H9 (cell line): ENCODE measurements around the gene CYRIA. TPM values are rescaled to one million over a fixed set of nuclear protein-coding genes. Genes with fewer than 3 reads are reported as not detected.
A peak's percentile ranks its signal among the peaks of the same experiment; 100 is the strongest.

Experiments used
- DNase-seq: peaks from one replicate; pipeline ENCODE4 v3.0.0-alpha.2; 2017
- H2AFZ ChIP-seq: one replicate; pipeline ENCODE4 v1.6.1; 2013; ENCODE audit warnings: mild to moderate bottlenecking, low read length, control low read depth, moderate library complexity
- H2AK5ac ChIP-seq: 2 replicates; pipeline ENCODE4 v1.6.1; 2013; ENCODE audit warnings: low read length, control low read depth, mixed read lengths; ENCODE audit not compliant: insufficient read length
- H2BK120ac ChIP-seq: one replicate; pipeline ENCODE4 v1.6.1; 2013; ENCODE audit warnings: low read depth, mild to moderate bottlenecking, low read length, control low read depth, inconsistent platforms; ENCODE audit not compliant: poor library complexity, severe bottlenecking
- H2BK12ac ChIP-seq: 2 replicates; pipeline ENCODE4 v1.6.1; 2013; ENCODE audit warnings: low read length, control low read depth, mixed read lengths, low read depth; ENCODE audit not compliant: insufficient read length
- H2BK15ac ChIP-seq: 2 replicates; pipeline ENCODE4 v1.6.1; 2013; ENCODE audit warnings: low read depth, low read length, control low read depth
- H2BK20ac ChIP-seq: one replicate; pipeline ENCODE4 v1.6.1; 2013; ENCODE audit warnings: low read depth, mild to moderate bottlenecking, low read length, control low read depth, inconsistent platforms; ENCODE audit not compliant: poor library complexity, severe bottlenecking
- H2BK5ac ChIP-seq: 2 replicates; pipeline ENCODE4 v1.6.1; 2013; ENCODE audit warnings: low read length, control low read depth, mixed read lengths; ENCODE audit not compliant: insufficient read length
- H3K14ac ChIP-seq: 2 replicates; pipeline ENCODE4 v1.6.1; 2013; ENCODE audit warnings: low read length, control low read depth; ENCODE audit not compliant: insufficient read depth
- H3K18ac ChIP-seq: 2 replicates; pipeline ENCODE4 v1.6.1; 2013; ENCODE audit warnings: low read depth, mild to moderate bottlenecking, mixed read lengths, low read length, control low read depth; ENCODE audit not compliant: insufficient read length
- H3K23ac ChIP-seq: 2 replicates; pipeline ENCODE4 v1.6.1; 2013; ENCODE audit warnings: low read length, control low read depth, mixed read lengths, low read depth; ENCODE audit not compliant: insufficient read length
- H3K23me2 ChIP-seq: 2 replicates; pipeline ENCODE4 v1.6.1; 2013; ENCODE audit warnings: low read depth, mild to moderate bottlenecking, mixed read lengths, low read length, control low read depth; ENCODE audit not compliant: insufficient read length, poor library complexity, severe bottlenecking
- H3K27ac ChIP-seq: 2 replicates; pipeline ENCODE4 v1.5.1; 2013; ENCODE audit warnings: low read length, control low read depth, mixed read lengths, low read depth; ENCODE audit not compliant: insufficient read length
- H3K27me3 ChIP-seq: 2 replicates; pipeline ENCODE4 v1.6.1; 2013; ENCODE audit warnings: low read length, control low read depth, inconsistent platforms; ENCODE audit not compliant: insufficient read depth
- H3K4ac ChIP-seq: 2 replicates; pipeline ENCODE4 v1.6.1; 2013; ENCODE audit warnings: low read depth, mild to moderate bottlenecking, control low read depth, inconsistent platforms, low read length, moderate library complexity
- H3K4me1 ChIP-seq: 2 replicates; pipeline ENCODE4 v1.6.1; 2013; ENCODE audit warnings: low read length, control low read depth, inconsistent platforms; ENCODE audit not compliant: insufficient read depth
- H3K4me2 ChIP-seq: 2 replicates; pipeline ENCODE4 v1.6.1; 2013; ENCODE audit warnings: low read length, control low read depth, mixed read lengths; ENCODE audit not compliant: insufficient read length, insufficient read depth
- H3K56ac ChIP-seq: 2 replicates; pipeline ENCODE4 v1.6.1; 2013; ENCODE audit warnings: low read depth, mild to moderate bottlenecking, mixed read lengths, low read length, control low read depth; ENCODE audit not compliant: insufficient read length
- H3K79me1 ChIP-seq: 2 replicates; pipeline ENCODE4 v1.6.1; 2013; ENCODE audit warnings: low read depth, mild to moderate bottlenecking, moderate library complexity, low read length, control low read depth, inconsistent platforms; ENCODE audit not compliant: insufficient read depth, poor library complexity, severe bottlenecking
- H3K79me2 ChIP-seq: 2 replicates; pipeline ENCODE4 v1.6.1; 2013; ENCODE audit warnings: low read length, control low read depth, inconsistent platforms; ENCODE audit not compliant: insufficient read depth
- H3K9ac ChIP-seq: 2 replicates; pipeline ENCODE4 v1.6.1; 2013; ENCODE audit warnings: low read length, control low read depth, mixed read lengths; ENCODE audit not compliant: insufficient read length; ENCODE audit errors: extremely low read depth
- H3K9me3 ChIP-seq: one replicate; pipeline ENCODE4 v1.6.1; 2013; ENCODE audit warnings: low read depth, low read length, inconsistent platforms; ENCODE audit not compliant: control insufficient read depth
- H3T11ph ChIP-seq: one replicate; pipeline ENCODE4 v1.6.1; 2013; ENCODE audit warnings: mild to moderate bottlenecking, low read length, control low read depth, inconsistent platforms
- H4K20me1 ChIP-seq: one replicate; pipeline ENCODE4 v1.6.1; 2013; ENCODE audit not compliant: control insufficient read depth, insufficient read length, insufficient read depth
- H4K5ac ChIP-seq: 2 replicates; pipeline ENCODE4 v1.6.1; 2013; ENCODE audit warnings: low read depth, mild to moderate bottlenecking, mixed read lengths, low read length, control low read depth; ENCODE audit not compliant: insufficient read length
- H4K8ac ChIP-seq: replicated peaks from 2 replicates; pipeline ENCODE4 v1.6.1; 2013; ENCODE audit warnings: low read length, control low read depth, mixed read lengths, low read depth; ENCODE audit not compliant: insufficient read length
- H4K91ac ChIP-seq: 2 replicates; pipeline ENCODE4 v1.6.1; 2013; ENCODE audit warnings: low read depth, mild to moderate bottlenecking, moderate library complexity, mixed read lengths, low read length, control low read depth; ENCODE audit not compliant: insufficient read length
- H3K27ac Mint-ChIP-seq, 3 experiments: 2 replicates in 2 of 3; 3 replicates in 1 of 3; pipeline ENCODE4 v1.8.0; 2020 to 2021; ENCODE audit warnings: mixed read lengths in 3 of 3, mild to moderate bottlenecking in 1 of 3, moderate library complexity in 1 of 3
- H3K27me3 Mint-ChIP-seq: 2 replicates; pipeline ENCODE4 v1.8.0; 2021; ENCODE audit warnings: low read depth, mild to moderate bottlenecking, moderate library complexity, mixed read lengths
- H3K36me3 Mint-ChIP-seq, 3 experiments: 2 replicates in 2 of 3; 3 replicates in 1 of 3; pipeline ENCODE4 v1.8.0; 2020 to 2021; ENCODE audit warnings: low read depth in 3 of 3, mixed read lengths in 3 of 3; ENCODE audit not compliant: insufficient read depth in 1 of 3
- H3K4me1 Mint-ChIP-seq, 2 experiments: 2 replicates each; pipeline ENCODE4 v1.8.0; 2020; ENCODE audit warnings: mixed read lengths in 2 of 2
- H3K4me3 Mint-ChIP-seq, 2 experiments: 2 replicates in 1 of 2; 3 replicates in 1 of 2; pipeline ENCODE4 v1.8.0; 2020 to 2021; ENCODE audit warnings: mild to moderate bottlenecking in 2 of 2, mixed read lengths in 2 of 2, moderate library complexity in 1 of 2
- H3K9me3 Mint-ChIP-seq, 2 experiments: 2 replicates in 1 of 2; 3 replicates in 1 of 2; pipeline ENCODE4 v1.8.0; 2020; ENCODE audit warnings: mild to moderate bottlenecking in 2 of 2, mixed read lengths in 2 of 2, moderate library complexity in 1 of 2
- CTCF ChIP-seq: fragments of 200-600 bp; sonication (generic); conservative IDR thresholded peaks from 3 replicates; pipeline ENCODE4 v1.8.0; 2021; ENCODE audit warnings: antibody characterized with exemption, mild to moderate bottlenecking
- WGBS: extraction: QIAGEN DNeasy Blood & Tissue Kit; methylation state at CpG from one replicate; pipeline ENCODE4 v1.1.7; 2013; ENCODE audit warnings: missing lambda C conversion rate, low lambda C conversion rate, mixed read lengths; ENCODE audit not compliant: insufficient read length; ENCODE audit errors: extremely low coverage; 5-methylcytosine and 5-hydroxymethylcytosine counted together
- total RNA-seq: library from RNA; stranded (reverse); gene quantifications from 2 replicates; pipeline ENCODE4 v1.2.1, GENCODE V29; 2021

Gene CYRIA
- total RNA-seq, 1 experiment from 2014 or later, result 2.3 TPM

GRCh38 chr2:16678964-16679363 lies 13.3 kb upstream of the CYRIA start:
- no peak overlapping the region for H4K91ac ChIP-seq
- Mint-ChIP-seq H3K27me3 (peaks cover 49% of the 10 kb centered on the region), H3K27ac (no peak overlapping the region), H3K4me3 (no peak overlapping the region), H3K36me3 (peaks cover 0 to 6% (median 3%) of the 10 kb centered on the region in 3 experiments; a peak in 3 of 7 replicates), H3K9me3 (peaks cover 10 to 16% of the 10 kb centered on the region in 2 experiments), H3K4me1 (peaks cover 3 to 4% of the 10 kb centered on the region in 2 experiments; a peak in 3 of 4 replicates)
- no peak overlapping the region for H3T11ph ChIP-seq
- no peak overlapping the region for H2AK5ac ChIP-seq
- no peak overlapping the region for H3K27ac ChIP-seq
- no peak overlapping the region for H3K23ac ChIP-seq
- TF ChIP-seq CTCF, result no peak
- no peak overlapping the region for H2AFZ ChIP-seq
- no peaks in the 10 kb centered on the region for H3K9me3 ChIP-seq
- H4K20me1 ChIP-seq, result no peaks in the 10 kb centered on the region
- H2BK120ac ChIP-seq, result no peak overlapping the region
- no peak overlapping the region for H4K5ac ChIP-seq
- no peak overlapping the region for H3K4ac ChIP-seq
- H3K14ac ChIP-seq, result no peak overlapping the region
- no peak overlapping the region for H3K18ac ChIP-seq
- peak; percentile 36 for DNase-seq
- WGBS, result no CpG with 5 or more reads among the region's 4 CpGs
- H3K79me1 ChIP-seq, result no peaks in the 10 kb centered on the region
- H2BK20ac ChIP-seq, result no peak overlapping the region
- H3K79me2 ChIP-seq, result no peaks in the 10 kb centered on the region
- H3K27me3 ChIP-seq, result no peaks in the 10 kb centered on the region
- H3K23me2 ChIP-seq, result no peaks in the 10 kb centered on the region
- H3K4me1 ChIP-seq, result no peaks in the 10 kb centered on the region; the same call in 1 of the 2 replicates
- no peak overlapping the region for H3K9ac ChIP-seq
- no peak overlapping the region for H4K8ac ChIP-seq
- H3K56ac ChIP-seq, result no peak overlapping the region
- no peak overlapping the region for H2BK12ac ChIP-seq
- no peak overlapping the region for H2BK15ac ChIP-seq
- H2BK5ac ChIP-seq, result no peak overlapping the region
- no peak overlapping the region for H3K4me2 ChIP-seq
